ENCODE results near the gene ZNF518A. TPM values are rescaled to one million over a fixed set of nuclear protein-coding genes. Genes with fewer than 3 reads are reported as not detected.

Gene ZNF518A
- total and polyA plus RNA-seq, 9 of the 15 experiments (the other 6 are each of a cell fraction or from before 2014, with no cell fraction given), result 6.3 to 30.0 (median 17.4) TPM

- TF ChIP-seq HMG20B (CRISPR knock-in tag; IDR thresholded peaks at IDR 0.05), result no peak
- TF ChIP-seq VEZF1 (CRISPR knock-in tag; IDR thresholded peaks at IDR 0.05), result peak; percentile 81
- peak; percentile 89 for TF ChIP-seq PHF20 (IDR thresholded peaks at IDR 0.05; ENCODE audit: partially characterized antibody)
- no peak for TF ChIP-seq MYC (IDR thresholded peaks at IDR 0.05; ENCODE audit: low read depth, low read length)
- TF ChIP-seq MYC (CRISPR knock-in tag; IDR thresholded peaks at IDR 0.05; ENCODE audit: borderline replicate concordance, low read depth), result peak; percentile 38; the same call in 1 of the 2 replicates
- peak in 1 of 2 experiments; percentile 56; a peak in 1 of 4 replicates for TF ChIP-seq FOXK2 (conservative IDR thresholded peaks at IDR 0.05 in 1 of 2, IDR thresholded peaks at IDR 0.05 in 1 of 2; ENCODE audit: low read depth in 2 of 2)
- TF ChIP-seq ELF2 (CRISPR knock-in tag; IDR thresholded peaks at IDR 0.05), result peak; percentile 93
- TF ChIP-seq ZNF12 (CRISPR knock-in tag; IDR thresholded peaks at IDR 0.05), result no peak
- peak; percentile 97 for TF ChIP-seq GTF2E2 (tag; IDR thresholded peaks at IDR 0.05)
- TF ChIP-seq ZSCAN32 (CRISPR knock-in tag; IDR thresholded peaks at IDR 0.05), result no peak
- TF ChIP-seq NR1H2 (CRISPR knock-in tag; IDR thresholded peaks at IDR 0.05), result 0 out of 2 replicates have a peak, but pooled peaks have one; percentile 74
- peak; percentile 76; the same call in 1 of the 2 replicates for TF ChIP-seq E2F1 (CRISPR knock-in tag; IDR thresholded peaks at IDR 0.05)
- TF ChIP-seq NCOA2 (IDR thresholded peaks at IDR 0.05; ENCODE audit: partially characterized antibody in 2 of 2), result no peak
- TF ChIP-seq HNRNPK (IDR thresholded peaks at IDR 0.05; ENCODE audit: low read depth, low read length, poor library complexity, severe bottlenecking), result no peak
- peak in 1 of 2 experiments; percentile 58 for TF ChIP-seq AFF1 (IDR thresholded peaks at IDR 0.05; ENCODE audit: low read depth in 1 of 2, partially characterized antibody in 2 of 2)
- TF ChIP-seq TBL1XR1 (IDR thresholded peaks at IDR 0.05; ENCODE audit: low read length in 2 of 2), result peak; percentile 35 to 67; a peak in 2 of 4 replicates
- peak; percentile 23 for TF ChIP-seq NBN (IDR thresholded peaks at IDR 0.05; ENCODE audit: low read depth)
- TF ChIP-seq JUN (IDR thresholded peaks at IDR 0.05; ENCODE audit: borderline replicate concordance, low read depth, low read length), result 0 out of 2 replicates have a peak, but pooled peaks have one; percentile 23
- TF ChIP-seq JUN (CRISPR knock-in tag; IDR thresholded peaks at IDR 0.05; ENCODE audit: borderline replicate concordance), result no peak
- TF ChIP-seq ETV6 (IDR thresholded peaks at IDR 0.05; ENCODE audit: borderline replicate concordance in 1 of 2, low read depth in 2 of 2, low read length in 1 of 2), result peak; percentile 92 to 96
- TF ChIP-seq ETV6 (CRISPR knock-in tag; IDR thresholded peaks at IDR 0.05; ENCODE audit: borderline replicate concordance), result no peak
These were observed 40.2 kb upstream of the ZNF518A start (continued) for GRCh38 chr10:96089670-96090462.
